ENCODE data around the gene TRMT1L.

The TRMT1L gene

GRCh38 chr1:185091480-185091879 lies 65.3 kb downstream of the TRMT1L start:
- TF ChIP-seq REST (IDR thresholded peaks at IDR 0.05; ENCODE audit: insufficient read depth in 1 of 2, low read depth in 2 of 2, low read length in 2 of 2) (no peak), SIN3A (IDR thresholded peaks at IDR 0.05; ENCODE audit: borderline replicate concordance, insufficient read depth, low read length) (no peak), FOXP2 (optimal IDR thresholded peaks at IDR 0.05; ENCODE audit: borderline replicate concordance, extremely low read depth, extremely low read length, insufficient read depth) (no peak), POLR2AphosphoS5 (IDR thresholded peaks at IDR 0.05; ENCODE audit: low read depth, low read length) (no peak), TAF1 (IDR thresholded peaks at IDR 0.05; ENCODE audit: borderline replicate concordance, insufficient read depth, low read length) (no peak)

- no peak for TF ChIP-seq REST (IDR thresholded peaks at IDR 0.05; ENCODE audit: insufficient read depth in 1 of 2, low read depth in 2 of 2, low read length in 2 of 2)
Observed at GRCh38 chr1:185087746-185088145, 69.0 kb downstream of the TRMT1L start.

GRCh38 chr1:185087101-185087500 lies 69.7 kb downstream of the TRMT1L start:
- TF ChIP-seq REST (IDR thresholded peaks at IDR 0.05; ENCODE audit: insufficient read depth in 1 of 2, low read depth in 2 of 2, low read length in 2 of 2) (no peak), FOXP2 (optimal IDR thresholded peaks at IDR 0.05; ENCODE audit: borderline replicate concordance, extremely low read depth, extremely low read length, insufficient read depth) (no peak), SIN3A (IDR thresholded peaks at IDR 0.05; ENCODE audit: borderline replicate concordance, insufficient read depth, low read length) (no peak), POLR2AphosphoS5 (IDR thresholded peaks at IDR 0.05; ENCODE audit: low read depth, low read length) (no peak), TAF1 (IDR thresholded peaks at IDR 0.05; ENCODE audit: borderline replicate concordance, insufficient read depth, low read length) (no peak)

- TF ChIP-seq REST (IDR thresholded peaks at IDR 0.05; ENCODE audit: insufficient read depth in 1 of 2, low read depth in 2 of 2, low read length in 2 of 2) (no peak), POLR2AphosphoS5 (IDR thresholded peaks at IDR 0.05; ENCODE audit: low read depth, low read length) (no peak), FOXP2 (optimal IDR thresholded peaks at IDR 0.05; ENCODE audit: borderline replicate concordance, extremely low read depth, extremely low read length, insufficient read depth) (no peak), SIN3A (IDR thresholded peaks at IDR 0.05; ENCODE audit: borderline replicate concordance, insufficient read depth, low read length) (no peak), TAF1 (IDR thresholded peaks at IDR 0.05; ENCODE audit: borderline replicate concordance, insufficient read depth, low read length) (no peak)
Observed at GRCh38 chr1:185083818-185084217, 72.9 kb downstream of the TRMT1L start.

GRCh38 chr1:185080422-185080821 lies 76.3 kb downstream of the TRMT1L start:
- TF ChIP-seq SIN3A (IDR thresholded peaks at IDR 0.05; ENCODE audit: borderline replicate concordance, insufficient read depth, low read length) (no peak), FOXP2 (optimal IDR thresholded peaks at IDR 0.05; ENCODE audit: borderline replicate concordance, extremely low read depth, extremely low read length, insufficient read depth) (no peak), POLR2AphosphoS5 (IDR thresholded peaks at IDR 0.05; ENCODE audit: low read depth, low read length) (no peak)

All from PFSK-1 (cell line).